ENCODE data around the gene LLGL2.

The LLGL2 gene

DNA sequence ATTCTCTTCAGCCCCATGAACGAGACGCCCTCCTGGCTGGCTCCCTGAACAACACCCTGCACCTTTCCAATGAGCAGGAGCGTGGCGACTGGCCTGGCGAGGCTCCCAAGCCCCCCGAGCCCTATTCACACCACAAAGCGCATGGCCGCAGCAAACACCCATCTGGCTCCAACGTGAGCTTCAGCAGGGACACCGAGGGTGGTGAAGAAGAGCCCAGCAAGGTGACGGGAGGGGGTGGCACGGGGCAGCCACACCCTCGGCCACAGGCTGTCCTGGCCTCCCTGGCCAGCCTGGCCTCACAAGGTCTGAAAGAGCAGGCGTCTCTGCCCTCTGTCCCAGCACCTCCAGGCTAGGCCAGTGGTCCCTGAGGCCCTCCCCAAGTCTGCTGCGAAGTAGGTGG lies 33.8 kb upstream of the LLGL2 start:
- no peak for FAIRE-seq

GRCh38 chr17:75492555-75493168 lies 32.8 kb upstream of the LLGL2 start:
- no peak for FAIRE-seq

DNA sequence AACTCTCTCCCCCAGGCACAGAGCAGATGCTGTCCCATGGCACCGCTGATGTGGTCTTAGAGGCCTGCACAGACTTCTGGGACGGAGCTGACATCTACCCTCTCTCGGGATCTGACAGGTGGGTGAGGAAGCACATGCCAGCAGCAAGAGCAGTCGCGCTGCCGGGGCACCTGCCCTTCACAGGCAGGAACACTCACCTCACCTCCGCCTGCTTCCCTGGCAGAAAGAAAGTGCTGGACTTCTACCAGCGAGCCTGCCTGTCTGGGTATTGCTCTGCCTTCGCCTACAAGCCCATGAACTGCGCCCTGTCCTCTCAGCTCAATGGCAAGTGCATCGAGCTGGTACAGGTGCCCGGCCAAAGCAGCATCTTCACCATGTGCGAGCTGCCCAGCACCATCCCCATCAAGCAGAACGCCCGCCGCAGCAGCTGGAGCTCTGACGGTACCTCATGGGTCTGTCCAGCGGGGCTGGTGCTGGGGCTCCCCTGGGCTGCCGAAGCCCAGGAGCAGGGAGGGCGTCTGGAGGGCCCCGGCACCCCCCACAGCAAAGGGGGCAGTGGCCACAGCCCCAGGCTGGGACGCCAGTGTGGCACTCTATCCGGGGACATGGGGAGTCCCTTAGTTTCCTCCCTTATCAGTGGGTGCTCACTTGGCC lies 31.9 kb upstream of the LLGL2 start:
- no peak for FAIRE-seq

- no peak for FAIRE-seq
Observed at GRCh38 chr17:75494326-75494877, 31.1 kb upstream of the LLGL2 start.

- FAIRE-seq: no peak
Observed at GRCh38 chr17:75496005-75496404, 29.5 kb upstream of the LLGL2 start.

GRCh38 chr17:75498039-75498725 lies 27.3 kb upstream of the LLGL2 start:
- no peak for FAIRE-seq

- no peak for FAIRE-seq
Observed at GRCh38 chr17:75498726-75499213, 26.7 kb upstream of the LLGL2 start.

DNA sequence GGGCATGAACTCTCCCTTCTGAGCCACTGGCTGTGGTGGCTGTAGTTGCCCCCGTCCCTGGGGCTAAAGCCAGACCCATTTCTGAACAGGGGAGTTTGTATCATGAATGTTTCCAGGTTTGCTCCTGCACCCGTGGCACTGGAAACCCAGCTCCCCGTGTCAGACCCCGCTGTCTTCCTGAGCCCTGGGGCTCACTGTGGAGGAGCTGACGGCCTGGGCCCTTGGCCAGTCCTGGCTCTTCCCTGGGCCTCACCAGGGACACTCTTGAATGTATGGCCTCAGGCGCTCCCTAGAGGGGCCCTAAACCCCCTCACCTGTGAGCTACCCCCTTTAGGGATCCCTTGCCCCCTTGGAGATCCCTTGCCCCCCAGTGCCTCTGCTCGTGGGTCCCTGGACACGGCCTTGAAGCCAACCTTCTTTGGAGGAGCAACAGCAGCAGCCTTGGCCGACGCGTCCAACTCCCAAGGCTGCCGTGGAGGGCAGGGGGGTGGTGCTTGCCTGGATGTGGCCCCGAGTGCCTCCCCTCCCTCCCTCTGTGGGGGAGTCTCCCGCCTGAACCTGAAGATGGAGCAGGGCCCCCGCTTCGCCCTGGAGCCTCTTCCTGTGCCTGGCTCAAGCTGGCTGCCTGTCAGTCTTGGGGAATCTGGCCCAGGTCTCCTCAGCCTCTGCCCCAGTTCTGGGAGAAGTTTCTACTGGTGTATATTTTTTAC lies 26.0 kb upstream of the LLGL2 start:
- no peak for FAIRE-seq

DNA sequence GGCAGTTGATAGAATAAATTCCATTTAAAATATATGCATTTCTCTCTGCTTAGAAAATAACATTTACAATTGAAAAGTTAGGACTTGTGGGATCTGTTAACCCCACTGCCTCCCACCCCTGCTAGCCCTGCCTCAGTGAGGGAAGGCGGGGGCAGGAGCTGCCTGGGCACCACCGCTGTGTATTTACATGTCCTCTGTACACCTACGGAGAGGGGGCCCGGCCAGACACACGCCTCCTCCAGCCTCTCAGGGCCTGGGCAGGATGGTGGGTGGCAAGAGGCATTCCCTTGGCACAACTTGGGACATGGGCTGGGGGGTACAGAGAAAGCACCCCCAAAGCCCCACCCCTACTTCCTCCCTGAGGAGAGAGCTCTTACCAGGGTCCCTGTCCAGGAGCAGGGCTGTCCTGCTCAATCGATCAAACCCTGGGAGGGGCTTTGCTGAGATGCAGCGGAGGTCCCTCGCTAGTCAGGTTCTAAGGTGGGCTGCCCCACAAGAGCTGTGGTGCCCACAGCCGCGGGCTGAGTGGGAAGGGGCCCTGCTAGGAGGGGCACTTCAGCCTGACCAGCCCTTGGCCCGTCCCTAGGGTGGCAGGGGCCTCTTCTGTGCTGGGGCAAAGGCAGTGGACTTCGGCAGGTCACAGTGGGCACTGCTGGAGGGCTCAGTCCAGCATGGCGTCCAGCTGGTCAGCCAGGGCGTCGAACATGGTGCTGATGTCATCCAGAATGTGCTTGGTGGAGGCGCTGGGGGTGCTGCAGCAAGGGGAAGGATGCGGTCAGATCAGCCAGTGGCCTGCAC lies 24.9 kb upstream of the LLGL2 start:
- FAIRE-seq: no peak

DNA sequence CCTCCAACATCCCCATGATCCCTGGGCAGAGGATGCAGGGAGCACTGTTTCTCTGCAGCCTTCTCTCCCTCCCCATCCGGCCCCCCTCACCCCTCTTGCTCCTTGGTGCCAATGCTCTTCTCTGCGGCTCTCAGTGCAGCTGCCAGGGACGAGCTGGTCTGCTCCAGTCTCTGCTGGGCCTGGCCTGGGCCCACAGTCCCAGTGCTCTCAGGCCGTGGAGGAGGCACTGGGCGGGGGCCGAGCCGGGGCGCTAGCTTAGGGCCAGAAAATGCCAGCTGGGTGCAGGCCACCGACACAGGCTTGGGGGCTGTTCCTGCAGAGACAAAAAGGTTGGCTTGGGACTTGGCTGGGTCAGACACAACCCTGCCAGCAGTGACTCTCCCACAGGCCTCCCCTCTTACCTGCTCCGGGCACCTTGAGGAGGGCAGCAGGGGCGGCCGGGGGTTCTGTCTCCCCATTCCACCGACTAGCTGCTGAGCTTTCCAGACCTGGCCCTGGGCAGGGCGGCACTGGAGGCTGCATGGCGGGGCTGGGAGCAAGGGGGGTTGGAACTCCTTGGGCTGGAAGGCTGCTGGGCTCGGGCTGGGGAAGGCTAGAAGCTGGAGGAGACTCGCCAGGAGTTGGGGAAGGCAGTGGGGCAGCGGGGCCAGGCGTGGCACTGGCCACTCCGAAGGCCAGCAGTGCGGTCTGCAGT lies 24.0 kb upstream of the LLGL2 start:
- FAIRE-seq: no peak

DNA sequence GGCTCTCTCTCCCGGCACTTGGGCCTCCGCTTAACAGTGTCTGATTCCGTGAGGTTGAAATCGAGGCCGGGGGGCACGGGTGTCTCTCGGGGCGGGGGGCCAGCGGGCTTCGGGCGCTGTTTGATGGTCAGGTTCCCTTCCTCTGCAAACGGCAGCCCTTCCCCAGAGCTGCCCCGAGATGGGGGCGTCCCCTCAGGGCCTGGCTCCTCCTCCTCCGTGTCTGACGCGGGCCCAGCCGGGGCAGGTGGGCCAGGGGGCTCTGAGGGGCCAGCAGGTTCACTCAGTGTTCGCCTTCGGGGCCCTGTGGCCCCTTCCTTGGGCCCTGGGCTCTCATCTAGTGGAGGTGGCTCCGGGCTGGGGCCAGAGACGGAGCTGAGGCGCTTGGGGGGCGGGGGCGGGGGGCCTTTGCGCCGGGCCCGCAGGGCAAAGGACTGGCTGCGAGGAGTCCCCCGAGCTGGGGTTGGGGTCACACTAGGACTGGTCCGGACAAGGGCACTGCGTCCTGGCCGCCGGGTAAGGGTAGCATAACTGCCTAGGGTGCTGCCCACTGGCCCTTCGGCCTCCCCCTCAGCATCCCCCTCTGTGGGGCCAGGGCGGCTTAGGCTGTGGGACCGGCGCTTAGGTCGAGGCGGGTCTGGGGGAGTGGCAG lies 23.3 kb upstream of the LLGL2 start:
- no peak for FAIRE-seq

- FAIRE-seq: no peak
Observed at GRCh38 chr17:75502721-75503329, 22.7 kb upstream of the LLGL2 start.

DNA sequence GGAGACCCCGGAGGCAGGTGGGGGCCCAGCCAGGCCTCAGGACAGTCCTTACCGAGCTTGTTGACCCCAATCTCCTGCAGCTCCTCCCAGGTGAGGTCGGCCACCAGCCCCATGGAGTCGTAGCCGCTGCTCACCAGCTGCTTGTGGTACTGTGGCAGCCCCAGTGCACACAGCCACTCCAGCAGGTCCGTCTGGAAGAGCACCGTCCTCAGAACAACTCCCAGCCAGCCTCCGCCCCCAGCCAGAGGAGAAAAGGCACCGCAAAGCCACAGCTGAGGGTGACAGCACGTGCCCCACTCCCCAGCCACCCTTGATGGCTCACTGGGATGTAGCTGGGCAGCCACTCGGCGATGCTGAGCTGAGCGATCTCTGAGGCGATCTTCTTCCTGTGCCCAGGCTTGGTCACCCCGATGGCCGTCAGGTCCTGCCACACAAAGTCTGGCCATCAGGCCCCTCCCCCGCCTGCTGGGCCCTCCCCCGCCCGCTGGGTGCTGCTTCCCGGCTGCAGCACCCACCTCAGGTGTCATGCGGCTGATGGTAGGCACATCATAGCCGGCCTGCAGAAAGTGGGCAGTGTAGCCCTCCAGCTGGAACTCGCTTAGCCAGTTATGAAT lies 22.1 kb upstream of the LLGL2 start:
- no peak for FAIRE-seq

DNA sequence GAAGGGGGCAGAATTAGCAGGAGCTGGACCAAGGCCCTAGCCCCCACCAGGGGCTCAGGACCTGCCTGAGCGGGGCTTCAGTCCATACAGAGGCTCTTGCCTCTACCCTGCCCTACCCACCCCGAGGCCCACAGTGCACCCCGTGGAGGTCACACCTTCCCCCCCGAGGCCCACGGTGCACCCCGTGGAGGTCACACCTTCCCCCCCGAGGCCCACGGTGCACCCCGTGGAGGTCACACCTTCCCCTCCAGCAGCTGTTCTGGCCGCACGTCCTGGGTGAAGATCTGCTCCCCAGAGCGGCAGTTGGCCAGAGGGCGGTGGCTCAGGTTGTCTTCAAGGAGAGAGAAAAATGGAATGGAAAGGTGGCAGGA lies 21.5 kb upstream of the LLGL2 start:
- no peak for FAIRE-seq

- FAIRE-seq: no peak
Observed at GRCh38 chr17:75504347-75505151, 20.9 kb upstream of the LLGL2 start.

- no peak for FAIRE-seq
Observed at GRCh38 chr17:75505152-75505409, 20.4 kb upstream of the LLGL2 start.

- no peak for FAIRE-seq
Observed at GRCh38 chr17:75505640-75506039, 19.9 kb upstream of the LLGL2 start.

DNA sequence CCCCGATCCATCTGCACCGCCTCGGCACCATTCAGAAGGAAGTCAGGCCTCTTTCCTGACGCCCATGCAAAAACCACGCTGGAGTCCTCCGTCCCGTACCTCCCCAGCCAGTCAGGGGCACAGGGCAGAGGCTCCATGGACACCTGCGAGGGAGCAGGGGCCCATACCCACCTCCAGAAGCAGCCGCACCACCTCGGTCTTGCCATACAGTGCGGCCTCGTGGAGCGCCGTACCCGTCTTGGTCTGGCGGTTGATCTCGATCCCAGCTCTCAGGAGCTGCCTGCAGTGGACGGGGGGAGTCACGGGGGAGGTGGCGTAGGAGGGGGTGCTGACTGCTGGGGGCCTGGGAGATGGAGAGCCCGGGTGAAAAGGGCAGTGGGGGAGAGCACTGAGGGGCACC lies 19.4 kb upstream of the LLGL2 start:
- FAIRE-seq: no peak

GRCh38 chr17:75506888-75507287 lies 18.6 kb upstream of the LLGL2 start:
- FAIRE-seq: no peak

Data from A204.1 (cell line).